CD14-positive monocyte (primary cell): Measurements from ENCODE around the gene ZSCAN12. TPM values are rescaled to one million over a fixed set of nuclear protein-coding genes. Genes with fewer than 3 reads are reported as not detected.

Source experiments
- DNase-seq, 3 donors: peaks; one replicate each; pipeline ENCODE4 v3.0.0-alpha.2; 2011 to 2022
- H2AFZ ChIP-seq: 2 replicates; pipeline ENCODE4 v1.6.0; 2012; ENCODE audit warnings: mild to moderate bottlenecking, low read depth, low read length, inconsistent platforms; ENCODE audit not compliant: insufficient read depth, poor library complexity, severe bottlenecking
- H3K27ac ChIP-seq, 2 donors: 1 replicate in 1 of 2; 2 replicates in 1 of 2; pipeline ENCODE4 v1.5.1; 2012 to 2013; ENCODE audit warnings: low read length in 2 of 2, control low read depth in 1 of 2, inconsistent platforms in 1 of 2, low read depth in 1 of 2, mild to moderate bottlenecking in 1 of 2
- H3K27me3 ChIP-seq, 2 donors: one replicate each; pipeline versions ENCODE4 v1.6.0 to v1.6.1; 2011 to 2013; ENCODE audit warnings: low read length in 2 of 2; ENCODE audit not compliant: control insufficient read depth in 2 of 2, insufficient read depth in 2 of 2
- H3K36me3 ChIP-seq, 2 donors: replicated peaks in 1 of 2; 1 replicate in 1 of 2; 2 replicates in 1 of 2; pipeline versions ENCODE4 v1.5.1 to v1.6.1; 2012 to 2013; ENCODE audit warnings: low read length in 2 of 2, control low read depth in 1 of 2, inconsistent platforms in 1 of 2, mild to moderate bottlenecking in 1 of 2; ENCODE audit not compliant: insufficient read depth in 2 of 2, control insufficient read depth in 1 of 2
- H3K4me1 ChIP-seq, 2 donors: 1 replicate in 1 of 2; 2 replicates in 1 of 2; pipeline versions ENCODE4 v1.5.1 to v1.6.1; 2012 to 2013; ENCODE audit warnings: low read length in 2 of 2, control low read depth in 1 of 2, inconsistent platforms in 1 of 2, mild to moderate bottlenecking in 1 of 2, moderate library complexity in 1 of 2; ENCODE audit not compliant: insufficient read depth in 2 of 2, control insufficient read depth in 1 of 2
- H3K4me2 ChIP-seq: replicated peaks from 2 replicates; pipeline ENCODE3; 2012; ENCODE audit warnings: low read length, moderate library complexity, mild to moderate bottlenecking; ENCODE audit not compliant: poor library complexity, severe bottlenecking; ENCODE audit errors: extremely low read depth
- H3K4me3 ChIP-seq, 3 experiments: fragments of 200-600 bp in 1 of 3; sonication (generic) in 1 of 3; replicated peaks in 1 of 3; 1 replicate in 2 of 3; 2 replicates in 1 of 3; pipeline ENCODE4 v1.5.1; 2011 to 2013; ENCODE audit warnings: low read length in 3 of 3, mild to moderate bottlenecking in 3 of 3, control low read depth in 2 of 3, low read depth in 2 of 3, inconsistent platforms in 1 of 3, moderate library complexity in 1 of 3
- H3K79me2 ChIP-seq: 2 replicates; pipeline ENCODE4 v1.6.0; 2012; ENCODE audit warnings: mild to moderate bottlenecking, control low read depth, inconsistent platforms, low read length, moderate library complexity; ENCODE audit not compliant: insufficient read depth
- H3K9ac ChIP-seq: 2 replicates; pipeline ENCODE4 v1.6.0; 2017; ENCODE audit warnings: low read length, mild to moderate bottlenecking; ENCODE audit not compliant: insufficient read depth, poor library complexity, severe bottlenecking
- H3K9me3 ChIP-seq, 2 donors: replicated peaks in 1 of 2; 1 replicate in 1 of 2; 2 replicates in 1 of 2; pipeline versions ENCODE4 v1.5.1 to v1.6.1; 2012 to 2013; ENCODE audit warnings: low read length in 2 of 2, control low read depth in 1 of 2; ENCODE audit not compliant: control insufficient read depth in 1 of 2, insufficient read depth in 1 of 2
- H4K20me1 ChIP-seq: 2 replicates; pipeline ENCODE4 v1.6.0; 2012; ENCODE audit warnings: mild to moderate bottlenecking, low read length, control low read depth, moderate library complexity; ENCODE audit not compliant: insufficient read depth
- H3K27ac Mint-ChIP-seq, 7 donors: one replicate each; pipeline ENCODE4 v1.8.0; 2020; ENCODE audit warnings: mild to moderate bottlenecking in 7 of 7, mixed read lengths in 7 of 7, moderate library complexity in 6 of 7, inconsistent platforms in 2 of 7
- H3K27me3 Mint-ChIP-seq, 3 donors: one replicate each; pipeline ENCODE4 v1.8.0; 2021 to 2022; ENCODE audit warnings: low read depth in 3 of 3, mild to moderate bottlenecking in 3 of 3, mixed read lengths in 3 of 3, moderate library complexity in 3 of 3, inconsistent platforms in 1 of 3
- H3K36me3 Mint-ChIP-seq, 2 donors: one replicate each; pipeline ENCODE4 v1.8.0; 2020; ENCODE audit warnings: mixed read lengths in 2 of 2, inconsistent platforms in 1 of 2, mild to moderate bottlenecking in 1 of 2
- H3K4me1 Mint-ChIP-seq: one replicate; pipeline ENCODE4 v1.8.0; 2020; ENCODE audit warnings: mild to moderate bottlenecking, mixed read lengths
- H3K4me3 Mint-ChIP-seq, 2 donors: one replicate each; pipeline ENCODE4 v1.8.0; 2020; ENCODE audit warnings: mild to moderate bottlenecking in 2 of 2, mixed read lengths in 2 of 2, moderate library complexity in 1 of 2
- H3K9me3 Mint-ChIP-seq, 7 donors: one replicate each; pipeline ENCODE4 v1.8.0; 2020 to 2022; ENCODE audit warnings: mixed read lengths in 7 of 7, mild to moderate bottlenecking in 6 of 7, moderate library complexity in 6 of 7, inconsistent platforms in 2 of 7
- CTCF ChIP-seq: fragments of 200-600 bp; IDR thresholded peaks from one replicate; pipeline ENCODE4 v1.8.0; 2022; ENCODE audit warnings: antibody characterized with exemption, mild to moderate bottlenecking
- WGBS: methylation state at CpG from one replicate; pipeline ENCODE4 v1.1.5; 2013; ENCODE audit warnings: missing lambda C conversion rate; ENCODE audit not compliant: insufficient coverage; 5-methylcytosine and 5-hydroxymethylcytosine counted together
- intact Hi-C, 2 donors: fragments of 100-400 bp; cut with micrococcal nuclease; formaldehyde crosslinking; loops; one replicate each; pipeline versions ENCODE4 v1.15.0 to v1.15.1; 2023
- polyA plus RNA-seq, 3 donors: library from polyadenylated mRNA; depleted of rRNA in 1 of 3; unstranded in 2 of 3; stranded (reverse) in 1 of 3; fragments of 300-500 nt in 2 of 3; fragments of >200 nt in 1 of 3; fragmentation: Illumina TruSeq in 2 of 3; gene quantifications; 1 replicate in 2 of 3; 2 replicates in 1 of 3; pipeline ENCODE4 v1.2.3, GENCODE V29; 2012 to 2021

ZSCAN12 gene
- polyA plus RNA-seq, 3 donors, result 0.50 to 0.79 (median 0.73) TPM

- DNase-seq, result peak; percentile 47 to 67 (median 50)
- peak within 1 kb of the TSS; percentile 75 for H3K9ac ChIP-seq
- H3K4me3 ChIP-seq, result peak within 1 kb of the TSS; percentile 64 to 85 (median 75)
- no peaks in the 10 kb centered on the region for H4K20me1 ChIP-seq
- H3K27ac ChIP-seq, result peak within 1 kb of the TSS; percentile 18 to 81
- H3K4me2 ChIP-seq, result peak within 1 kb of the TSS; percentile 81
- peaks cover 12 to 22% of the 10 kb centered on the region in 2 donors for H3K4me1 ChIP-seq
- H3K9me3 ChIP-seq, result no peaks in the 10 kb centered on the region
- peak within 1 kb of the TSS; percentile 92 for H2AFZ ChIP-seq
- H3K4me1 Mint-ChIP-seq, result peaks cover 22% of the 10 kb centered on the region
- peak within 1 kb of the TSS; percentile 86 to 96 (median 92) for H3K27ac Mint-ChIP-seq
- H3K27me3 ChIP-seq, result no peaks in the 10 kb centered on the region
- peaks cover 36% of the 10 kb centered on the region for H3K79me2 ChIP-seq
- no peaks in the 10 kb centered on the region for H3K9me3 Mint-ChIP-seq
- TF ChIP-seq CTCF, result no peak
- 0% methylated on average over 18 of the region's 30 CpGs for WGBS
- peaks cover 2 to 4% (median 3%) of the 10 kb centered on the region in 3 donors for H3K27me3 Mint-ChIP-seq
- intact Hi-C loops, result loop anchor here in 1 of 2 donors (10.0 kb wide), 1 partner anchor 205 kb away; the partner anchor contains the start of gene ZKSCAN8
- no peaks in the 10 kb centered on the region for H3K36me3 ChIP-seq
- peak within 1 kb of the TSS; percentile 99 to 100 for H3K4me3 Mint-ChIP-seq
- H3K36me3 Mint-ChIP-seq, result peaks cover 0 to 3% of the 10 kb centered on the region in 2 donors
Measured at GRCh38 chr6:28349892-28350737, 49.4 kb downstream of the ZSCAN12 start, which contains the start of gene ZKSCAN3. Gene ZKSCAN3, plus strand, starts transcription at chr6:28349947. Its CDS starts 9,640 bp downstream, at chr6:28359587.

GRCh38 chr6:28349344-28349891, 50.1 kb downstream of the ZSCAN12 start:
- peak overlapping the region in 3 of 7 donors; percentile 86 to 96 (median 92) for H3K27ac Mint-ChIP-seq
- Histone ChIP-seq H3K27ac (peak overlapping the region; percentile 18 to 81), H3K36me3 (no peaks in the 10 kb centered on the region), H3K27me3 (no peaks in the 10 kb centered on the region), H3K4me1 (peaks cover 11 to 20% of the 10 kb centered on the region in 2 donors), H3K9ac (peak overlapping the region; percentile 75), H3K9me3 (no peaks in the 10 kb centered on the region), H4K20me1 (no peaks in the 10 kb centered on the region), H3K4me2 (peak overlapping the region; percentile 81), H2AFZ (peak overlapping the region; percentile 92), H3K4me3 (peak overlapping the region; percentile 64 to 85 (median 75)), H3K79me2 (peaks cover 31% of the 10 kb centered on the region)
- H3K4me3 Mint-ChIP-seq, result peak overlapping the region; percentile 99 to 100
- H3K9me3 Mint-ChIP-seq, result no peaks in the 10 kb centered on the region
- 0% methylated on average over 3 of the region's 9 CpGs for WGBS
- peaks cover 19% of the 10 kb centered on the region for H3K4me1 Mint-ChIP-seq
- peaks cover 3 to 4% (median 3%) of the 10 kb centered on the region in 3 donors for H3K27me3 Mint-ChIP-seq
- no peak for TF ChIP-seq CTCF
- intact Hi-C loops, result no loop called here
- DNase-seq, result no peak
- peaks cover 0 to 3% of the 10 kb centered on the region in 2 donors for H3K36me3 Mint-ChIP-seq
